ENCODE results near the gene MINDY3. TPM values are rescaled to one million over a fixed set of nuclear protein-coding genes. Genes with fewer than 3 reads are reported as not detected.

The MINDY3 gene
- polyA plus RNA-seq, 1 donor from 2014 or later = 4.5 TPM

GRCh38 chr10:15843695-15844094, 16.6 kb downstream of the MINDY3 start:
- H3K27me3 Mint-ChIP-seq = no peaks in the 10 kb centered on the region
- peaks cover 0 to 7% (median 2%) of the 10 kb centered on the region in 3 donors for H3K4me1 Mint-ChIP-seq
- H3K27ac Mint-ChIP-seq = no peak overlapping the region
- H3K36me3 Mint-ChIP-seq = peaks cover 5% of the 10 kb centered on the region
- no peak overlapping the region for H3K4me3 Mint-ChIP-seq
- no peaks in the 10 kb centered on the region for H3K9me3 Mint-ChIP-seq

GRCh38 chr10:15842556-15843169, 17.6 kb downstream of the MINDY3 start:
- Mint-ChIP-seq H3K36me3 (peaks cover 4% of the 10 kb centered on the region), H3K27ac (peak overlapping the region in 1 of 3 donors; percentile 46), H3K4me3 (no peak overlapping the region), H3K4me1 (peaks cover 0 to 9% (median 1%) of the 10 kb centered on the region in 3 donors), H3K27me3 (no peaks in the 10 kb centered on the region), H3K9me3 (no peaks in the 10 kb centered on the region)

- Mint-ChIP-seq H3K4me3 (no peak overlapping the region), H3K9me3 (no peaks in the 10 kb centered on the region), H3K27ac (no peak overlapping the region), H3K36me3 (peaks cover 4% of the 10 kb centered on the region), H3K4me1 (peaks cover 0 to 9% (median 0%) of the 10 kb centered on the region in 3 donors), H3K27me3 (no peaks in the 10 kb centered on the region)
These were observed 18.6 kb downstream of the MINDY3 start for GRCh38 chr10:15841696-15842095.

- no peak overlapping the region for H3K27ac Mint-ChIP-seq
- H3K36me3 Mint-ChIP-seq = peaks cover 13% of the 10 kb centered on the region
- no peak overlapping the region for H3K4me3 Mint-ChIP-seq
- no peaks in the 10 kb centered on the region for H3K9me3 Mint-ChIP-seq
- peaks cover 0 to 6% (median 4%) of the 10 kb centered on the region in 3 donors for H3K4me1 Mint-ChIP-seq
- H3K27me3 Mint-ChIP-seq = no peaks in the 10 kb centered on the region
These were observed 23.5 kb downstream of the MINDY3 start for GRCh38 chr10:15836807-15837206.

- Mint-ChIP-seq H3K27ac (peak overlapping the region in 1 of 3 donors; percentile 17), H3K4me1 (peaks cover 6 to 12% (median 10%) of the 10 kb centered on the region in 3 donors), H3K4me3 (no peak overlapping the region), H3K36me3 (peaks cover 14% of the 10 kb centered on the region), H3K9me3 (no peaks in the 10 kb centered on the region), H3K27me3 (no peaks in the 10 kb centered on the region)
These were observed 30.8 kb downstream of the MINDY3 start for GRCh38 chr10:15829495-15829894.

- Mint-ChIP-seq H3K36me3 (peaks cover 15% of the 10 kb centered on the region), H3K4me3 (no peak overlapping the region), H3K27me3 (no peaks in the 10 kb centered on the region), H3K27ac (no peak overlapping the region), H3K4me1 (peaks cover 0 to 2% (median 0%) of the 10 kb centered on the region in 3 donors), H3K9me3 (no peaks in the 10 kb centered on the region)
These were observed 35.8 kb downstream of the MINDY3 start for GRCh38 chr10:15824498-15824897.

- peaks cover 0 to 3% (median 0%) of the 10 kb centered on the region in 3 donors for H3K4me1 Mint-ChIP-seq
- no peaks in the 10 kb centered on the region for H3K27me3 Mint-ChIP-seq
- H3K4me3 Mint-ChIP-seq = no peak overlapping the region
- peaks cover 22% of the 10 kb centered on the region for H3K36me3 Mint-ChIP-seq
- H3K9me3 Mint-ChIP-seq = no peaks in the 10 kb centered on the region
- no peak overlapping the region for H3K27ac Mint-ChIP-seq
These were observed 38.2 kb downstream of the MINDY3 start for GRCh38 chr10:15822131-15822530.

GRCh38 chr10:15821046-15821683, 39.1 kb downstream of the MINDY3 start:
- no peaks in the 10 kb centered on the region for H3K27me3 Mint-ChIP-seq
- peaks cover 22% of the 10 kb centered on the region for H3K36me3 Mint-ChIP-seq
- H3K9me3 Mint-ChIP-seq = no peaks in the 10 kb centered on the region
- H3K4me3 Mint-ChIP-seq = no peak overlapping the region
- no peak overlapping the region for H3K27ac Mint-ChIP-seq
- H3K4me1 Mint-ChIP-seq = peaks cover 0 to 2% (median 0%) of the 10 kb centered on the region in 3 donors

- peaks cover 0 to 2% (median 0%) of the 10 kb centered on the region in 3 donors for H3K4me1 Mint-ChIP-seq
- peaks cover 24% of the 10 kb centered on the region for H3K36me3 Mint-ChIP-seq
- H3K27me3 Mint-ChIP-seq = no peaks in the 10 kb centered on the region
- H3K9me3 Mint-ChIP-seq = no peaks in the 10 kb centered on the region
- peak overlapping the region in 1 of 3 donors; percentile 11 for H3K27ac Mint-ChIP-seq
- no peak overlapping the region for H3K4me3 Mint-ChIP-seq
These were observed 42.8 kb downstream of the MINDY3 start for GRCh38 chr10:15817409-15818046.

- Mint-ChIP-seq H3K36me3 (peaks cover 23% of the 10 kb centered on the region), H3K27ac (peak overlapping the region in 1 of 3 donors; percentile 51), H3K4me3 (no peak overlapping the region), H3K9me3 (peaks cover 0 to 1% (median 0%) of the 10 kb centered on the region in 3 donors), H3K4me1 (peaks cover 0 to 2% (median 0%) of the 10 kb centered on the region in 3 donors), H3K27me3 (no peaks in the 10 kb centered on the region)
These were observed 44.9 kb downstream of the MINDY3 start for GRCh38 chr10:15815242-15815885.

- H3K27me3 Mint-ChIP-seq = no peaks in the 10 kb centered on the region
- H3K9me3 Mint-ChIP-seq = peaks cover 0 to 1% (median 0%) of the 10 kb centered on the region in 3 donors
- peaks cover 0 to 2% (median 0%) of the 10 kb centered on the region in 3 donors for H3K4me1 Mint-ChIP-seq
- no peak overlapping the region for H3K4me3 Mint-ChIP-seq
- no peak overlapping the region for H3K27ac Mint-ChIP-seq
- peaks cover 20% of the 10 kb centered on the region for H3K36me3 Mint-ChIP-seq
These were observed 45.7 kb downstream of the MINDY3 start for GRCh38 chr10:15814565-15814964.

GRCh38 chr10:15813415-15813814, 46.9 kb downstream of the MINDY3 start:
- Mint-ChIP-seq H3K9me3 (peaks cover 0 to 1% (median 0%) of the 10 kb centered on the region in 3 donors), H3K4me1 (peaks cover 0 to 2% (median 0%) of the 10 kb centered on the region in 3 donors), H3K27me3 (no peaks in the 10 kb centered on the region), H3K4me3 (no peak overlapping the region), H3K36me3 (peaks cover 18% of the 10 kb centered on the region), H3K27ac (no peak overlapping the region)

- no peak overlapping the region for H3K4me3 Mint-ChIP-seq
- no peaks in the 10 kb centered on the region for H3K27me3 Mint-ChIP-seq
- peaks cover 16% of the 10 kb centered on the region for H3K36me3 Mint-ChIP-seq
- no peaks in the 10 kb centered on the region for H3K4me1 Mint-ChIP-seq
- no peak overlapping the region for H3K27ac Mint-ChIP-seq
- peaks cover 0 to 1% (median 0%) of the 10 kb centered on the region in 3 donors for H3K9me3 Mint-ChIP-seq
These were observed 50.9 kb downstream of the MINDY3 start for GRCh38 chr10:15809450-15809849.

- Mint-ChIP-seq H3K4me1 (no peaks in the 10 kb centered on the region), H3K4me3 (no peak overlapping the region), H3K27me3 (no peaks in the 10 kb centered on the region), H3K9me3 (peaks cover 0 to 1% (median 0%) of the 10 kb centered on the region in 3 donors), H3K36me3 (peaks cover 14% of the 10 kb centered on the region), H3K27ac (no peak overlapping the region)
These were observed 52.0 kb downstream of the MINDY3 start for GRCh38 chr10:15808204-15808797.
